HG02870 (cell line): ENCODE results near the gene FKBP10.
A peak's percentile ranks its signal among the peaks of the same experiment; 100 is the strongest.

ENCODE experiments used
- ATAC-seq: cut with Tn5 transposase; IDR thresholded peaks from one replicate; pipeline ENCODE4 v1.9.1; 2021; ENCODE audit warnings: mild to moderate bottlenecking, moderate library complexity; ENCODE audit not compliant: unreplicated experiment

FKBP10 gene

GRCh38 chr17:41781404-41782110, 31.2 kb upstream of the FKBP10 start:
- no peak for ATAC-seq

GRCh38 chr17:41782142-41782541, 30.7 kb upstream of the FKBP10 start:
- no peak for ATAC-seq

- no peak for ATAC-seq
These were observed 28.5 kb upstream of the FKBP10 start for GRCh38 chr17:41784207-41784744.

- ATAC-seq: no peak
These were observed 27.5 kb upstream of the FKBP10 start for GRCh38 chr17:41785091-41785858.

GRCh38 chr17:41785859-41786226, 27.0 kb upstream of the FKBP10 start:
- ATAC-seq: no peak

GRCh38 chr17:41786227-41787020, 26.4 kb upstream of the FKBP10 start, which contains the start of gene JUP:
TSS of gene JUP (minus strand) at chr17:41786711. CDS start at chr17:41771854, 14,857 bp downstream.
- ATAC-seq: peak; percentile 74

GRCh38 chr17:41787021-41787418, 25.8 kb upstream of the FKBP10 start:
- no peak for ATAC-seq

GRCh38 chr17:41792845-41793783, 19.7 kb upstream of the FKBP10 start:
- ATAC-seq: no peak

GRCh38 chr17:41793784-41794539, 18.8 kb upstream of the FKBP10 start:
- no peak for ATAC-seq

- ATAC-seq: no peak
These were observed 18.2 kb upstream of the FKBP10 start for GRCh38 chr17:41794540-41794975.

- ATAC-seq: no peak
These were observed 16.5 kb upstream of the FKBP10 start for GRCh38 chr17:41796121-41796895.

- no peak for ATAC-seq
These were observed 15.4 kb upstream of the FKBP10 start for GRCh38 chr17:41797377-41797776.

GRCh38 chr17:41799366-41799765, 13.4 kb upstream of the FKBP10 start:
- ATAC-seq: no peak

- ATAC-seq: no peak
These were observed 12.0 kb upstream of the FKBP10 start for GRCh38 chr17:41800601-41801373.

GRCh38 chr17:41801374-41802271, 11.2 kb upstream of the FKBP10 start:
- ATAC-seq: no peak

GRCh38 chr17:41803049-41804020, 9.5 kb upstream of the FKBP10 start:
- no peak for ATAC-seq
